Fibroblast of skin of left quadriceps (primary cell): ENCODE results near the gene KIAA1217.
A peak's percentile ranks its signal among the peaks of the same experiment; 100 is the strongest.
"Not testable (repeated sequence)": the region's sequence is repeated elsewhere in the genome, so short reads cannot be mapped to it uniquely, and the experiment has no call there.

ENCODE experiments used
- DNase-seq, 2 experiments: peaks; one replicate each; pipeline ENCODE4 v3.0.0-alpha.2; 2013; ENCODE audit warnings: low read depth in 2 of 2

KIAA1217 gene

DNA sequence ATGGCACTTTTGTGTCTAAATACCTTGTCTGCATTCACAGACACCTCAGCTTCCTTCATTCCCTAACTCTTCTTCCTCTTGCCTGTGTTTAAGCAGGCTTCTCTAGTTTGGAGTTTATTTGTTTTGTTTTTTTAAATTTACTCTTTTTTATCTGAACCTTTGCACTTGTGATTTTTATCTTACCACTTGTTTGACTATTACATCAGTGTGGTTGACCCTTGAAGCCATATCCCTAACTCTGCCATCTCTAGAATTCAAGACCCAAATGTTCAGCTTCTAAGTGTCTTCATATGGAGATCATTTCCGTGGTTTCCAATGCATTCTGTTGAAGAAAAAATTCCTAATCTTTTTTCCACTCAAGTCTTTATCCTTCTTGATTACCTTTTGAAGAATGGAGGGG, 233.3 kb downstream of the KIAA1217 start:
- DNase-seq, result no peak

DNA sequence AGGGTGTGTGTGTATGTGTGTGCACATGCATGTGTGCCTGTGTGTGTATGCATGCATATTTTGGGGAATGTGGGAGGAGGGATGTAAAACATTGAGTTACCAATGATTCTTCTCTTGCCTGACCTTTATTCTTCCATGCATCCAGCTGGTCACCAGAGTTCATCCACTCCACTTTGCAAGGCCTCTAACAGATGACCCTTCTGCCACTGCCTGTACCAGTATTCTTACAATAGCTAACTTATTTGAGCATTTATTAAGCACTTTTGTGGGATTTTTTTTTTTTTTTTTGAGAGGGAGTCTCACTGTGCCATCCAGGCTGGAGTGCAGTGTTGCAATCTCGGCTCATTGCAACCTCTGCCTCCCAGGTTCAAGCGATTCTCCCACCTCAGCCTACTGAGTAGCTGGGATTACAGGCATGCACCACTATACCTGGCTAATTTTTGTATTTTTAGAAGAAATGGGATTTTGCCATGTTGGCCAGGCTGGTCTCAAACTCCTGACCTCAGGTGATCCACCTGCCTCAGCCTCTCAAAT, 233.8 kb downstream of the KIAA1217 start:
- not testable (repeated sequence) for DNase-seq

DNA sequence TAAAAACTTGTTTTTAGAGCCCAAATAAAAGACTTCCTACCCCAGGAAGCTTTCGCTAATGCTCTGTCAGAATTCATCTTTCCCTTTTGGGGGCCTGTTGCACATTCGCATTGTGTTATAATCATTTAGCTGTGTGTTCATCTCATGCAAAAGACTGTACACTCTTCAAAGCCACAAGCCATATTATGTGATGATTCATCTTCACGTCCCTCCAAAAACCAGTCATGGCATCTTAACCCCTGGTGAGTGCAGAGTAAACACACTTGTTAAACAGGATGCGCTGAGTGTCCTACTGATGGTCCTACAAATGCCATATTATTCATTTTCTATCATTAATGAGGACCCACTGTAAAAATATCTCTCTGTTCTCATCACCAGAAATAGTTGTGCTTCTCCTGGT, 235.4 kb downstream of the KIAA1217 start:
- DNase-seq, result peak; percentile 81 to 82

- DNase-seq, result not testable (repeated sequence)
These were observed 237.0 kb downstream of the KIAA1217 start for GRCh38 chr10:24445958-24446357.

GRCh38 chr10:24446739-24447138, 237.8 kb downstream of the KIAA1217 start:
- no peak for DNase-seq

- DNase-seq, result no peak
These were observed 239.5 kb downstream of the KIAA1217 start for GRCh38 chr10:24448351-24448999.

DNA sequence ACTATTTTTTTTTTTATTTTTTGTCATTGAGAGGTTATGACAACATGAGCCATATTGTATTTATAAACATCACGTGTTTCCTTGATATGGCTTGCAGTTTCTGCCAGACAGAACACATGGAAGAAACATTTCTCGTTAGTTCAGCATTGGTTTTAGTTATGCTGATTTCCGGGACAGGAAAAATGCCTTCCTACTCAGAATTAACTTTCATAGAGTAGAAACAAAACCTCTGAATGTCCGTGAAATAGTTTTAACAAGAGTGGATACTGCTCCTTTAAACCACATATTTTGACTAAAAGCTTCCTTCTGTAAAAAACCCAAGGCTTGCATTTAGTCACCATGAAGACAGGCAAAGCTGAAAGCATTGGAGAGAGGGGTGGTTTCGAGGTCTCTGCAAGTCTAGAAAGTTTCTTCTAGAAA, 240.4 kb downstream of the KIAA1217 start:
- DNase-seq, result no peak

DNA sequence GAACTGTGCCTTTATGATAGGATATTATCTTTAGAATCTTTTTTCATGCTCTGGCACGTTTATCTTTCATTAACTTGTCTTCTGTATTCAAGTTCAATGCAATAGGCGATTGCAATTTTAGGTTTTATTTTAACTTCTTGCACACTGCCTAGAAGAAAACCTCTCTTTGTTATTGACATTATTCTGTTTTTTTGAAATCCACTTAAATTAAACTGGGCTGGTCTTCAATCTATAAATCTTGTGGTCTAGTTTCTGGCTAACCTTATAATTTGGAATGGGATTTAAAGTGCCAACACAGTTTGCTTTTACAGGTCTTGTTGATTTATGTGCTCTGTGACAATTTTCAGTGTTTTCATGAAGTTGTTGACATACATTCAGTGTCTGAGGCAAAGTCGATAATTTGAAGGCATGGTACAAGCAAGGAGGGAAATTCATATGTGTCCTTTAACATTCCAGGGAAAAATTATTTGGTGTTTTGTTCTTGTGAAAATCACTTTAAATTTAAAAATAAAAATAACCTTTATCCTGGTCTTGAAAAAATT, 240.9 kb downstream of the KIAA1217 start:
- no peak for DNase-seq

DNA sequence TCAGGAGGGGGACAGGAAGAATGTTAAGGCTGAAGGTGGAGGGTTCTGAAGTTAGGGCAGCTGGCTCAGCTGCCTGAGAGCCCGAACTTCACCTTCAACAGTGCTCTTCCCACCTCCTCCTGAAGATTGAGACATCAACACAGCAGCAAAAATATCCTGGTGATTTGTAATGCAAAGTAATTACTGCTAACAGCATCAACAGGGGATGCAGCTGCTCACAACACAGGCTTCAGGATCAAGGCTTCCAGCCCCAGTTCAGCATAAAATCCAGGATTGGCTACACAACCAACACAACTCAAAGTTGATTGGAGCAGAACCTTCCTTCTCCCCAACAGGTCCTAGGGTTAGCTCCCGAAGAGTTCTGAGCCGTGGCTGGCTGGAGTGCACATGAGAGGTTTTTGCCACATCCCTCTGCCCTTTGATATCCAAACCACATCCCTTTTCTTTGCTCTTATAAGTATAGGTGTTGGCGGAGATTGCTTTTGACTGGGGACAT, 242.4 kb downstream of the KIAA1217 start:
- DNase-seq, result no peak

GRCh38 chr10:24452030-24452429, 243.1 kb downstream of the KIAA1217 start:
- no peak for DNase-seq

DNA sequence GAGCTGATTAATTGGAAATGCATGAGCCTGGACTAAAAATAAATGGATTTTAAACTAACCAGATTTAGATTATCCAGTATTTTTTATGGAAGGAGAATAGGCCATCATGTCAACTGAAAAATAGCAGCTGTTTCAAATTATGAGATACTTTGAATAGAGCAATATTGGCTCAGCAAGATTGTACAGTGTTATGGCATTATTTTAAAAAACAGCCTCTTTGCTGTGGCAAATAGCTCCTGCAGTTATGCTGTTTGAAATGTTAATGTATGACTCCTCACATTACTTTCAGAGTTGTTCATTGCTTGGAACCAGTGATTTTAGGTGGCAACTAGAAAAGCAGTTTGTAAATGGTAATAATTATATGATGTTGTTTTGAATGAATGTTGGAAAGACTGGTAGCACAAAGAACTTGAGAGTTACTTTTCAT, 244.5 kb downstream of the KIAA1217 start:
- DNase-seq, result no peak

DNA sequence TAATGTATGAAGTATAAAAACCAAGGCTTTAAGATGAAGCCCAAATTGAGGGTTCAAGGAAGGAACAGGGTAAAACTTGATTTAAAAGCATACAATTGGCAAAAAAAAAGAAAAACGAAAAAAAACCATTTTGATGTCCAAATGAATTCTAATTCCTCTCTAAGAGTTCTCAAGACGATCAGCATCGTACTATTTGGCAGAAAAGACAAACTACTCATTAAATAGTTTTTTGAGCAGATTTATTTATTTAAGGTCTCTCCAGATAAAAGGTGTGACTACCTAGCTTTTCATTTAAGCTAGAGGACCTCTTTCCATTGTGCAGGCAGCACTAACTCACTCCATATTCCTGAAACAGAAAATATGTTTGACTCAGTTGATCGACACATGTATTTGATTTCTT, 245.0 kb downstream of the KIAA1217 start:
- no peak for DNase-seq

DNA sequence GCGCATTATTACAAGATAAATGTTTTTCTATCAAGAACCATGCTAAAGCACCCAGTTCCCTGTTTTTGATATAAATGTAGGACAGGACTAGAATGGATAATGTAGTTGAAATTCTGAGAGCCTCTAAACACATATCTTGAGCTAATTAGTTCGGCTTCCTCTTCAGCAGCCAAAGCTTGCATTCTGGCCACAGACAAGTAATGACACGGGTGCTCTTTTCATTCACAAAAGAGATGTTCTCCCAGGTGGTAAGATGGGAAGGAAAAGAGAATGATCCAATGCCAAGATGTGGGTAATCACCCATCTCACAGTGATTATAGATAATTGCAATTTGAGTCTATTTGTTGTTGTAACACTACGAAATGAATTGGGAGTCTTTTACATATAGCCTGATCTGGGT, 246.5 kb downstream of the KIAA1217 start:
- DNase-seq, result no peak

DNA sequence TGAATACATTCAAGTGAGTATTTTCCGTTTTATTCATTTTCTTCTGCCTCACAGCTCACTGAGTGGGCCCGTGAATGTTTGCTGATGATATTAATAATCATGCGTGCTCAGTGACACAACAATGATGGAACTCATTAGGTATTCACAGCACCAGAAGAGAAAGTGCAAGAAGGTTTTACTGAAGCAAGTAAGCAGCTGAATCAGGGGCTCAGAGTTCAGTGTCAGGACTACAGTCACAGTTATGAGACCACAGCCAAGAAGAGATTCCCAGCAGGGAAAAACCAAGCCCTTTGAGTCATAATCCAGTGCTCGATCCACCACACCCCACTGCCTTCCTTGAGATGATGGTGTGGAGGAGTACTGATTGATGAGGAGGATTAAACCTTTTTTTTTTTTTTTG, 247.4 kb downstream of the KIAA1217 start:
- peak in 1 of 2 experiments; percentile 67 for DNase-seq

DNA sequence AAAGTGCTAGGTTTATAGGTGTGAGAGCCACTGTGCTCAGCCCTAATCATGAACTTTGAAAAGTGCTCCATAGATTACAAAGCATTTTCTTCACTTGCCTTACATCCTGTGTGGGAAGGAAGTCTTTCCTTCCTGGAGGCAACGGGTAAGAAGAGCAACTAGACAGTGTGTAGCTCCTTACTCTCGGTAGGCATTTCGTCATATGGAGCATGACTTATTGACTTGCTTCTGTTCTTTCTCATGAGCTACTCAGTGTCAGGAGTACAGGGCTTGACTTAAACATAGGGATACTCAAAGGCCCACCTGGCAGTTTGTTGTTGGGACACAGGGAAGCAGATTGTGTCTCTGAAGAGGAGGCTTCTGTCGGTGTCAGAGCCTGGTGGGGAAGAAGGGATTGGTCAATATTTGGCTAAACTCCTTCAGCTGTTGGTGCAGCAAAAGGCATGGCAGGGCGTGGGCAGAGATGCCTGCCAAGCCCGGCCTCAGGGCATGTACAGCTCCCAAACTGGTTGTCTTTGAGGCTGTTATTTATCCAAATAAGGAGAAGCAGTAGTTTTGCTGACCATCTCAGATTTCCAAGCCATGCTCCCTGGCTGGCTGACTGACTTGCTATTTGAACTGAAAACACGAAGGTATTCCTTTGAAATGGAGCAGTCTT, 248.9 kb downstream of the KIAA1217 start:
- no peak for DNase-seq

- no peak for DNase-seq
These were observed 250.9 kb downstream of the KIAA1217 start for GRCh38 chr10:24459836-24460235.

- no peak for DNase-seq
These were observed 253.4 kb downstream of the KIAA1217 start for GRCh38 chr10:24462291-24462813.

- no peak for DNase-seq
These were observed 254.1 kb downstream of the KIAA1217 start for GRCh38 chr10:24462889-24463552.

DNA sequence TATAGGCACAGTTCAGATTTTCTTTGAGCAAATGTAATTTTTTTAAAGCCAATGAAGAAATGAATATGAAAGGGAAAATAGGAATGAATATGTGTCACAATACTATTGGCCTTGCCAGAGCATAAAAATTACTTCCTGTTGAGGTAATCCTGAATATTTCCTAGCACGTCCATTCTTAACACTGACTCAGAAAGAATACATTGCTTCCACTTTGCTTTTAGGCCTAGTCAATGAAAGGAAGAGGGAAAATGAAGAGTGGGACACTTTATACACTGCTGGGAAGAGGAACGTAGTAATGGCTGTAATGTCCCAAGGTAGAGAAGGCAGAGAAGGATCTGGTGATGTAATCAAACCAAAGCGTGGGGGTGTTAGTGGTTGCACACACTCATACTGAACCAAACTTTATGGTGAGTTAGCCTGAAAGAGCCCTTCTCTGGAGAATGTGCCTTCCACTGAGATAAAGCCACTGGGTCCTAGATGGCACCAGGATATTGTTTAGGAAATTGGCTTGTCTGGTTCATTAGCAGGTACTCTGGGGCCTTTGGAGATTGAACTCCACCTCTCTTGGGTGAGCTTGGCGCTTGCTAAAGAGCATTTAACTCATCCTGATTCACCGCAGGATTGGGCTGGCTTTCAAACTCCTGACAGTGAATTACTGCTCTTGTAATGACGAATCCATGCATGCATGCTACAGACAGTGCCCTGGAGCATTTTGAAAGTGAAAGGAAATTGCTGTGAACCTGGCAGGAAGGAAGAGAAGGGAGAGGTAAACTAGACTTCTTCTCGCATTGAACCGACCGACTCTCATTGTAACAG, 254.9 kb downstream of the KIAA1217 start:
- peak; percentile 84 for DNase-seq

- DNase-seq, result peak in 1 of 2 experiments; percentile 57
These were observed 256.4 kb downstream of the KIAA1217 start for GRCh38 chr10:24465124-24465874.
